ENCODE measurements around the gene CSTPP1.

DNA sequence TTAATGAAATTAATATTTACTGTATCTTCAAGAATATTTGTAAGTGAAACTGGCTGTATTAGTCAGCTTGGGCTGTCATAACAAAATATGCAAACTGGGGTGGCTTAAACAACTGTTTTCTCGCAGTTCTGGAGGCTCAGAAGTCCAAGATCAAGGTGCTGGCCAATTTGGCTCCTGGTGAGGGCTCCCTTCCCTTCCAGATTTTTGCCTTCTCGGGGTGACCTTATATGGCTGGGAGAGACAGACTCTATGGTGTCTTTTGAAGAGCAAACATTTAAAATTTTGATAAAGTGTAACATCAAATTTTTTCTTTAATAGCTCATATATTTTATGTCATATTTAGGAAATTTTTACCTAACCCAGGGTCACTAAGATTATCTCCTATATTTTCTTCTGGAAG is 30.2 kb downstream of the CSTPP1 start:
- TF ChIP-seq EZH2 (IDR thresholded peaks at IDR 0.05; ENCODE audit: low read depth, low read length, severe bottlenecking): no peak
- no peak for TF ChIP-seq CHD1 (IDR thresholded peaks at IDR 0.05; ENCODE audit: low read depth, low read length)
- TF ChIP-seq FOSL1 (IDR thresholded peaks at IDR 0.05; ENCODE audit: insufficient read depth, low read depth, low read length): no peak
- no peak for TF ChIP-seq CHD2 (IDR thresholded peaks at IDR 0.05; ENCODE audit: low read length)
- TF ChIP-seq, protein P1, sequence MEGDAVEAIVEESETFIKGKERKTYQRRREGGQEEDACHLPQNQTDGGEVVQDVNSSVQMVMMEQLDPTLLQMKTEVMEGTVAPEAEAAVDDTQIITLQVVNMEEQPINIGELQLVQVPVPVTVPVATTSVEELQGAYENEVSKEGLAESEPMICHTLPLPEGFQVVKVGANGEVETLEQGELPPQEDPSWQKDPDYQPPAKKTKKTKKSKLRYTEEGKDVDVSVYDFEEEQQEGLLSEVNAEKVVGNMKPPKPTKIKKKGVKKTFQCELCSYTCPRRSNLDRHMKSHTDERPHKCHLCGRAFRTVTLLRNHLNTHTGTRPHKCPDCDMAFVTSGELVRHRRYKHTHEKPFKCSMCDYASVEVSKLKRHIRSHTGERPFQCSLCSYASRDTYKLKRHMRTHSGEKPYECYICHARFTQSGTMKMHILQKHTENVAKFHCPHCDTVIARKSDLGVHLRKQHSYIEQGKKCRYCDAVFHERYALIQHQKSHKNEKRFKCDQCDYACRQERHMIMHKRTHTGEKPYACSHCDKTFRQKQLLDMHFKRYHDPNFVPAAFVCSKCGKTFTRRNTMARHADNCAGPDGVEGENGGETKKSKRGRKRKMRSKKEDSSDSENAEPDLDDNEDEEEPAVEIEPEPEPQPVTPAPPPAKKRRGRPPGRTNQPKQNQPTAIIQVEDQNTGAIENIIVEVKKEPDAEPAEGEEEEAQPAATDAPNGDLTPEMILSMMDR (IDR thresholded peaks at IDR 0.05; ENCODE audit: control extremely low read depth in 1 of 3, insufficient read depth in 1 of 3, low read depth in 1 of 3, low read length in 3 of 3): no peak
